Measurements from ENCODE around the gene CPAMD8.

DNA sequence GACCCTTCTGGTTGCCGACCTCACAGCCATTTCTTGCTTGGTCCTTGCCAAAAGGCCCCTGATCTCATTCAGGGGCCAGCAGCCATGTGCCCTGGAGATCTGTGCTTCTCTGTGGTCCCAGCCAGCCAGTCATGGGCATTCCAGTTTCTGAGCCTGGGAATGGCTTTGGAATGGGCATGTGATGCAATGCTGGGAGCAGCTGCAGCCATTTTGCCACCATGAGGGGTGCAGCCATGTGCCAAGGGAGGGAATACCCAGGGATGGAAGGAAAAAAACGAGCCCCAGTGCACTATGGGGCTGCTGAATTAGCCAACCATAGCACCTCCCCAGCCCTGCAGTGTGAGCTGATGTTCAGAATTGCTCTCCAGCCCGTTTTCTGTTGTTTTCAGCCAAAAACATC lies 111.5 kb downstream of the CPAMD8 start:
- TF ChIP-seq EZH2 (IDR thresholded peaks at IDR 0.05; ENCODE audit: low read length, unreplicated experiment): no peak
- TF ChIP-seq, protein P1, sequence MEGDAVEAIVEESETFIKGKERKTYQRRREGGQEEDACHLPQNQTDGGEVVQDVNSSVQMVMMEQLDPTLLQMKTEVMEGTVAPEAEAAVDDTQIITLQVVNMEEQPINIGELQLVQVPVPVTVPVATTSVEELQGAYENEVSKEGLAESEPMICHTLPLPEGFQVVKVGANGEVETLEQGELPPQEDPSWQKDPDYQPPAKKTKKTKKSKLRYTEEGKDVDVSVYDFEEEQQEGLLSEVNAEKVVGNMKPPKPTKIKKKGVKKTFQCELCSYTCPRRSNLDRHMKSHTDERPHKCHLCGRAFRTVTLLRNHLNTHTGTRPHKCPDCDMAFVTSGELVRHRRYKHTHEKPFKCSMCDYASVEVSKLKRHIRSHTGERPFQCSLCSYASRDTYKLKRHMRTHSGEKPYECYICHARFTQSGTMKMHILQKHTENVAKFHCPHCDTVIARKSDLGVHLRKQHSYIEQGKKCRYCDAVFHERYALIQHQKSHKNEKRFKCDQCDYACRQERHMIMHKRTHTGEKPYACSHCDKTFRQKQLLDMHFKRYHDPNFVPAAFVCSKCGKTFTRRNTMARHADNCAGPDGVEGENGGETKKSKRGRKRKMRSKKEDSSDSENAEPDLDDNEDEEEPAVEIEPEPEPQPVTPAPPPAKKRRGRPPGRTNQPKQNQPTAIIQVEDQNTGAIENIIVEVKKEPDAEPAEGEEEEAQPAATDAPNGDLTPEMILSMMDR (conservative IDR thresholded peaks at IDR 0.05; ENCODE audit: low read depth, low read length): no peak
- no peak for TF ChIP-seq EZH2phosphoT487 (IDR thresholded peaks at IDR 0.05; ENCODE audit: borderline replicate concordance, low read length)

Measured in PC-3 (cell line).